Loucy (cell line): Measurements from ENCODE around the gene PCDHB8.
A peak's percentile ranks its signal among the peaks of the same experiment; 100 is the strongest.
"Not testable (repeated sequence)": the region's sequence is repeated elsewhere in the genome, so short reads cannot be mapped to it uniquely, and the experiment has no call there.

Experiments used
- H2AFZ ChIP-seq: fragments of 200-600 bp; sonication (generic); 2 replicates; pipeline ENCODE4 v1.6.0; 2016; ENCODE audit warnings: antibody characterized with exemption, mild to moderate bottlenecking, low read length, moderate library complexity
- H3F3A ChIP-seq: fragments of 200-600 bp; 2 replicates; pipeline ENCODE4 v1.6.0; 2016; ENCODE audit warnings: antibody characterized with exemption, low read depth, mild to moderate bottlenecking
- H3K27me3 ChIP-seq: fragments of 200-600 bp; sonication (generic); 2 replicates; pipeline ENCODE4 v1.6.1; 2014; ENCODE audit warnings: low read length, mild to moderate bottlenecking; ENCODE audit not compliant: insufficient read depth, poor library complexity, severe bottlenecking
- H3K36me3 ChIP-seq: fragments of 200-600 bp; sonication (generic); 2 replicates; pipeline ENCODE4 v1.6.1; 2016; ENCODE audit warnings: low read length; ENCODE audit not compliant: insufficient read depth
- H3K4me1 ChIP-seq: fragments of 200-600 bp; sonication (generic); 2 replicates; pipeline ENCODE4 v1.5.1; 2014; ENCODE audit warnings: low read length, mild to moderate bottlenecking; ENCODE audit not compliant: insufficient read depth, poor library complexity, severe bottlenecking
- H3K4me2 ChIP-seq: fragments of 200-600 bp; sonication (generic); 2 replicates; pipeline ENCODE4 v1.6.0; 2014; ENCODE audit warnings: antibody characterized with exemption, low read length, low read depth, mild to moderate bottlenecking; ENCODE audit not compliant: poor library complexity, severe bottlenecking
- H3K4me3 ChIP-seq: fragments of 200-600 bp; sonication (generic); 2 replicates; pipeline ENCODE4 v1.5.1; 2014; ENCODE audit warnings: low read length, mild to moderate bottlenecking, mixed read lengths; ENCODE audit not compliant: poor library complexity, severe bottlenecking
- H3K79me2 ChIP-seq: fragments of 200-600 bp; sonication (generic); 2 replicates; pipeline ENCODE4 v1.6.1; 2014; ENCODE audit warnings: low read length; ENCODE audit not compliant: insufficient read depth
- H3K9ac ChIP-seq: fragments of 200-600 bp; sonication (generic); 2 replicates; pipeline ENCODE4 v1.6.0; 2014; ENCODE audit warnings: mild to moderate bottlenecking, low read depth, low read length, moderate library complexity; ENCODE audit not compliant: poor library complexity, severe bottlenecking
- H3K9me2 ChIP-seq: fragments of 200-600 bp; sonication (generic); replicated peaks from 2 replicates; pipeline ENCODE4 v1.6.1; 2016; ENCODE audit warnings: low read depth, low read length, mixed read lengths
- H3K9me3 ChIP-seq: fragments of 200-600 bp; sonication (generic); 2 replicates; pipeline ENCODE4 v1.6.1; 2014; ENCODE audit warnings: mild to moderate bottlenecking, antibody characterized with exemption, low read length, low read depth; ENCODE audit not compliant: insufficient read depth
- H4K20me1 ChIP-seq: fragments of 200-600 bp; sonication (generic); 2 replicates; pipeline ENCODE4 v1.6.0; 2014; ENCODE audit warnings: antibody characterized with exemption, low read length, mild to moderate bottlenecking; ENCODE audit not compliant: insufficient read depth, poor library complexity, severe bottlenecking
- CTCF ChIP-seq: fragments of 200-600 bp; sonication (generic); conservative IDR thresholded peaks from 2 replicates; pipeline ENCODE4 v1.5.1; 2014; ENCODE audit warnings: mild to moderate bottlenecking, antibody characterized with exemption, low read length
- EZH2phosphoT487 ChIP-seq: fragments of 200-600 bp; IDR thresholded peaks from 2 replicates; pipeline ENCODE4 v1.6.1; 2018; ENCODE audit warnings: antibody characterized with exemption, mild to moderate bottlenecking, moderate library complexity, borderline replicate concordance

PCDHB8 gene

GRCh38 chr5:141182248-141182647 is 4.7 kb downstream of the PCDHB8 start, which contains the start of gene PCDHB16:
Gene PCDHB16 (plus strand): TSS chr5:141182387. CDS start chr5:141182560, 173 bp downstream.
- Histone ChIP-seq H3K9me2 (no peaks in the 10 kb centered on the region), H3K9ac (no peak within 1 kb of the TSS), H4K20me1 (no peaks in the 10 kb centered on the region), H3K4me1 (no peaks in the 10 kb centered on the region), H3K4me2 (no peak within 1 kb of the TSS), H2AFZ (no peak within 1 kb of the TSS), H3K36me3 (no peaks in the 10 kb centered on the region), H3F3A (no peaks in the 10 kb centered on the region), H3K27me3 (no peaks in the 10 kb centered on the region), H3K9me3 (no peaks in the 10 kb centered on the region), H3K4me3 (no peak within 1 kb of the TSS), H3K79me2 (no peaks in the 10 kb centered on the region)
- TF ChIP-seq CTCF (no peak), EZH2phosphoT487 (no peak)

GRCh38 chr5:141184117-141184855 is 6.7 kb downstream of the PCDHB8 start:
- not testable (repeated sequence) for H4K20me1 ChIP-seq, H2AFZ ChIP-seq, H3K4me3 ChIP-seq, H3K9me2 ChIP-seq, H3K79me2 ChIP-seq, H3F3A ChIP-seq, H3K4me1 ChIP-seq, H3K27me3 ChIP-seq, H3K9ac ChIP-seq, H3K4me2 ChIP-seq, H3K9me3 ChIP-seq, H3K36me3 ChIP-seq

GRCh38 chr5:141186897-141187512 is 9.4 kb downstream of the PCDHB8 start, which contains the start of gene PCDHB9:
Gene PCDHB9 (plus strand): TSS chr5:141187161. CDS start chr5:141187319, 158 bp downstream.
- H3K9me2 ChIP-seq, result no peaks in the 10 kb centered on the region
- no peaks in the 10 kb centered on the region for H3K9me3 ChIP-seq
- H3F3A ChIP-seq, result no peaks in the 10 kb centered on the region
- peak within 1 kb of the TSS; percentile 60 for H3K4me2 ChIP-seq
- H2AFZ ChIP-seq, result peak within 1 kb of the TSS; percentile 86
- no peaks in the 10 kb centered on the region for H3K36me3 ChIP-seq
- no peaks in the 10 kb centered on the region for H3K27me3 ChIP-seq
- TF ChIP-seq CTCF (peak; percentile 96), EZH2phosphoT487 (no peak)
- H3K4me1 ChIP-seq, result no peaks in the 10 kb centered on the region
- peak within 1 kb of the TSS; percentile 70 for H3K4me3 ChIP-seq
- H3K9ac ChIP-seq, result peak within 1 kb of the TSS; percentile 61
- H3K79me2 ChIP-seq, result no peaks in the 10 kb centered on the region
- no peaks in the 10 kb centered on the region for H4K20me1 ChIP-seq

GRCh38 chr5:141188682-141189081 is 11.1 kb downstream of the PCDHB8 start:
- H3K9me3 ChIP-seq, H4K20me1 ChIP-seq, H3K4me2 ChIP-seq, H3F3A ChIP-seq, H3K9me2 ChIP-seq, H3K4me3 ChIP-seq, H3K9ac ChIP-seq, H3K36me3 ChIP-seq, H3K79me2 ChIP-seq, H3K4me1 ChIP-seq, H2AFZ ChIP-seq, H3K27me3 ChIP-seq: not testable (repeated sequence)

GRCh38 chr5:141189131-141189530 is 11.5 kb downstream of the PCDHB8 start:
- H2AFZ ChIP-seq, H3K9ac ChIP-seq, H3K36me3 ChIP-seq, H3K4me3 ChIP-seq, H3K79me2 ChIP-seq, H3F3A ChIP-seq, H3K4me2 ChIP-seq, H3K27me3 ChIP-seq, H4K20me1 ChIP-seq, H3K9me2 ChIP-seq, H3K4me1 ChIP-seq, H3K9me3 ChIP-seq: not testable (repeated sequence)
